ENCODE data around the gene TIMM50.
A peak's percentile ranks its signal among the peaks of the same experiment; 100 is the strongest.
"Not testable (repeated sequence)": the region's sequence is repeated elsewhere in the genome, so short reads cannot be mapped to it uniquely, and the experiment has no call there.

The TIMM50 gene

DNA sequence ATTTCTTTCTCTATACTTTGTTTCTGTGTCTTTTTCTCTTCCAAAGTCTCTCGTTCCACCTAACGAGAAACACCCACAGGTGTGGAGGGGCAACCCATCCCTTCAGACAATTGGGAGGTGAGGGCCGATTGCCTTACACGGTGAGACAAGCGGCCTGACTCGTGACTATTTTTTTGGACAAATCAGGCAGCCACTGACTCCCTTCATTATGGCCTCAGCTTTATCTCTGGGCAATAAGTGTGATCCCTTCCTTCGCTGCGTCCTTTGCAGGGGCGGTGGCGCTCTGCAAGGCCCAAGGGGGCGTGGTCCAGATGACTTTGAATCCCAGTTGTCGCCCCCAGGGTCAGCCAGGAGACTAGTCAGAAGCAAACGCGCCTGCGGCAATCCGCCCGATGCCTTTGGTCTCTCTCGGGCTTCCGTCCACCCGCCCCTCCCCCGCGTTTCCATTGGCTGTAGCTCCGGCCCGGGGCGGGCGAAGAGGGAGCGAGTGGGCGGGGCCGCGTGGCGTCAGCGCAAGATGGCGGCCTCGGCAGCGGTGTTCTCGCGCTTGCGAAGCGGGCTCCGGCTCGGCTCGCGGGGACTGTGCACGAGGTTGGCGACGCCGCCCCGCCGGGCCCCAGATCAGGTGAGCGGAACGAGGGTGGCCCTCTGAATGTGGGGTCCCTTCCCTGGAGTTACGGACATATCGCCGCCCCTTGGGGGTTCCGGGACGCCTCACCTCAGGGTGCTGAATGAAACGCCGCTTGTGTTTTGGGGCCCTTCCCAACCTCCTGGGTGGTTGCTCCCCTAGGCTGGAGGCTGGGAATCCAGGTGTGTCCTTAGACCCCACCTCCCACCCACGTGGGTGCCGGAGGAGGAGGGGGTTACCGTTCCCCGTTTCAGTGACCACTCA, at the start of gene TIMM50:
TSS of gene TIMM50 (plus strand) at position 502 of the 892 bp plus-strand sequence. CDS start at position 518, 16 bp downstream.
- peak; percentile 97 for DNase-seq

DNA sequence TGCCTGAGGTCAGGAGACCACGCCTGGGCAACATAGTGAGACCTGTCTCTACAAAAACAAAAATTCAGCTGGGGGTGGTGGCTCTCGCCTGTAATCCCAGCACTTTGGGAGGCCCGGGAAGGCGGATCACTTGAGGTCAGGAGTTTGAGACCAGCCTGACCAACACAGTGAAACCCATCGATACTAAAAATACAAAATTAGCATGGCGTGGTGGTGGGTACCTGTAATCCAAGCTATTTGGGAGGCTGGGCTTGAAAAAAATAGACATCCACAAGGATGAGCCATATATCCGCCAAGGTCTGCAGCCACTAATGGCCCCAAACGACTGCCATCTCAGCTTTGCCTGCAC, 48.0 kb upstream of the TIMM50 start:
- no peak for DNase-seq

DNA sequence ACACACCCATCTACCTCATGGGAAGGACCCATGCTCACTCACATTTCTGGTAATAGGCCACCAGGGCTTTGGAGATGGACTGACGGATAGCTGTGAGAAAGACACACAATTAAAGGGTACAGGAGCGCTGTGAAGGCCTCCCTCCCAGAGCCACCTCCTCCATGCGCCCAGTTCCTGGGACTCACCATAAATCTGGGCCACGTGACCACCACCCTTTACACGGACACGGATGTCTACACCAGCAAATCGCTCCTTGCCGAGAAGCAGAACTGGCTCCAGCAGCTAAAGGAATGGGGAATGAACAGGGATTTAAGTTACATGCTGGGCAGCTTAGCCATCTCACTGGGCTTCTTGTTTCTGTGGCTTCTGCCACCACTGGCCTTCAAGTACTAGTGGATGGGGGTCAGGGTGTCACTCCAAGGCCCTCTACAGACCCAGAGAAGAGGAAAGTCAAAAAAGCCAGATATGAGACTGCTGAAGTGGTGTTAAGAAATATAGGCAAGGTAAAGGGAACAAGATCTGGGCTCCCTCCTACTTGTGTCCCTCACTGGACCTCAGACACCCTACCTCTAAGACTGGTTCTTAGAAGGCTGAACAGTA, 47.1 kb upstream of the TIMM50 start:
- no peak for DNase-seq

DNA sequence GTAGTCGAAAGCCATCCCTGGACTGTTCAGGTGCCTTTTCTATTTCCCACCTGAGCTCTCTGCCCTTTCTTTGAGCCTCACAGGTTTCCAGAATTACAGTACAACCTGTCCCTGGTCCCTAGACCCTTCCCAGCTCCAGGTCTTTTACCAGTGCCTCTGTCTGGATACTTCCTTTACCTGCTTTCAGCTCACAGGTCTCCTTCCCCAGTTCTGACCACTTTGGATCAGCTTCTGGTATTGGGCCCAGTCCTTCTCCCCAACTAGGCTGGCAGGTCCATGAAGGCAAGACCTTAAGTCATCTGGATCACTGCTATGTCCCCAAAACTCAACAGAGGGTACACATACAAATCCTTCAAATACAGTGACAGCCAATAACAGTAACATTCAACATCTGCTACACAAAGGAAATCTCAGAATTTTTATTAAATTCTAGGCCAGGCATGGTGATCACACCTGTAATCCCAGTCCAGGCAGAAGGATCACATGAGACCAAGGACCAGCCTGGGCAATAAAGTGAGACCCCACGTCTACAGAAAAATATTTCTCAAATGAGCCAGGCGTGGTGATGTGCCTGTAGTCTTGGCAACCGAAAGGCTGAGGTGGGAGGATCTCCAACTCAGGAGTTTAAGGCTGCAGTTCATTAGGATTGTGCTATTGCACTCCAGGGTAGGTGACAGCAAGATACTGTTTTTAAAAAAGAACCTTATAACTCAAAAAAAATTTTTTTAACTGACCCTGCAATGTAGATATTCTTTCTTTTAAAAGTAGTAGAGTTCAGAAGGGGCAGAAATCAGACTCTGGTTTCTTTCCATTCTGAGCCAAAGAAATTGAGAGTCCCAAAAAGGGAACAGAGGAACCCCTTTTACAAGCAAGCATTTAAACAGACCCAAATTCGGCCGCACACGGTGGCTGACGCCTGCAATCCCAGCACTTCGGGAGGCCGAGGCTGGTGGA, 46.2 kb upstream of the TIMM50 start:
- DNase-seq: no peak

DNA sequence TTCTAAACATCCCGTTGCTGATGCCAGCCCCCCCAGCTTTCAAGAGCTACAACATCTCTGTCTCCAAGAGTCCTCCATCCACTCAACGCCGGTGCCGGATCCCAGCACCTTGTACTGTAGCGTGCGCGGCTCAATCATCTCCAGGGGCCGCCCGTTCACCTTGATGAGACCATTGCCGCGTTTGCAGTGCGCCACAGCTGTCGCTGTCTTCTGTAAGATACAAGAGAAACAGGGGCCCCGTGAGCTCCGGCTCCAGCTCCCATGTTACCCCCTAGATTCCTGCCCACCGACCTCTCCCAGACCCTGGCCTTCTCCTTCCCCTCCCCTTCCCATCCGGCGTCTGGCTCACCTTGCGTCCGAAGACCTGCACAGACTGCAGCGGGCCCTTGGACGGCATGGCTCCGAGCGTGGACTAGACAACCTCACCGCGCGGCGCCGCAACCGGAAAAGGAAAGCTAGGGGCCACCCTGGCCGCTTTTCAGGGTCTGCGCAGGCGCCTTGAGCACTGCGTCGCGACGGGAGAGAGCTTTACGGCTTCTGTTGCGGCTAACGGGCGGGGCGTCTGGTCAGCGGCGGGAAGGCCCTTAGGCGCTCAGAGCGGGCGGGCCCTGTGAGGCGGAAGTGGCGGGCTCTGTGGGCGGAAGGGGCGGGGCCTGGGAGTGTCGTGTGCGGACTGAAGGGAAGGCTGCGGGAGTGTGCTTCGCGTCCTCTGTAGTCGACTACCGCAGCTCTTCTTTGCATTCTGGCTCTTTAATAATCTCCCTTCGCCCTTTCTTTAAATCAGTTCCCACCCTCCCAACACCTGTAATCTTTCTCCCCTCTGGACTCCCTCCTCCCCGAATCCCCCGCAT, 44.9 kb upstream of the TIMM50 start, which contains the start of gene RPS16:
TSS of gene RPS16 (minus strand) at position 451 of the 851 bp plus-strand sequence. CDS start at position 397, 54 bp downstream.
- DNase-seq: peak; percentile 100

DNA sequence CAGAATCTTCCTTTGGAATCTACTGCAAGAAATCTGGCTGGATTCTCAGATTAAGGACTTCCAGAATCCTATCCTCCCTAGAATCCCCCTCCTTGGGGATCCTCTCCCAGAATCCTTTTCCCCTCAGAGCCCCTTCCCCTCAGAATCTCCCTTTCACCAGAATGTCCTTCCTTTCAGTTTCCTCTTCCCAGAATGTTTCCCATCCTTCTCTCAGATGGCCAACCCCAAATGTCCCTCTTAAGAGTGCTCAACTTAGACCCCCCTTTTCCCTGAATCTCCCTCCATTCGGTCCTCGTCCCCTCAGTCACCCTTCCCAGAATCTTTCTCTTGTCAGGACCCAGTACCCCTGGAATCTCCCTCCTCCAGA, 44.3 kb upstream of the TIMM50 start:
- no peak for DNase-seq

DNA sequence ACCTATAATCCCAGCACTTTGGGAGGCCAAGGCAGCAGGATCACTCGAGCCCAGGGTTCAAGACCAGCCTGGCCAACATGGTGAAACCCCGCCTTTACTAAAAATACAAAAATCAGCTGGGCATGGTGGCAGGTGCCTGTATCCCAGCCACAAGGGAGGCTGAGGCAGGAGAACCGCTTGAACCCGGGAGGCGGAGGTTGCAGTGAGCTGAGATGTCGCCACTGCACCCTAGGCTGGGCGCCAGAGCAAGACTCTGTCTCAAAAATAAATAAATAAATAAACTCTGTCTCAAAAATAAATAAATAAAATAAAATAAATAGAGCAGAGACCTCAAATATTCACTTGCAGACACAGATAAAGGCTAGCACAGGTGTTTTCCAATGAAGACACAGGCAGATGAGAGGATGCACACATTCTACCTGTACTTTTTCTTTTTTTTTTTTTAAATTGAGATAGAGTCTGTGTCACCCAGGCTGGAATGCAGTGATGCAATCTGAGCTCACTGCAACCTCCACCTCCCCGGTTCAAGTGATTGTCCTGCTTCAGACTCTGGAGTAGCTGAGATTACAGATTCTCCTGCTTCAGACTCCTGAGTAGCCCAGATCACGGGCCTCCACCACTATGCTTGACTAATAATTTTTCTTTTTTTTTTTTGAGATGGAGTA, 42.2 kb upstream of the TIMM50 start:
- no peak for DNase-seq

DNA sequence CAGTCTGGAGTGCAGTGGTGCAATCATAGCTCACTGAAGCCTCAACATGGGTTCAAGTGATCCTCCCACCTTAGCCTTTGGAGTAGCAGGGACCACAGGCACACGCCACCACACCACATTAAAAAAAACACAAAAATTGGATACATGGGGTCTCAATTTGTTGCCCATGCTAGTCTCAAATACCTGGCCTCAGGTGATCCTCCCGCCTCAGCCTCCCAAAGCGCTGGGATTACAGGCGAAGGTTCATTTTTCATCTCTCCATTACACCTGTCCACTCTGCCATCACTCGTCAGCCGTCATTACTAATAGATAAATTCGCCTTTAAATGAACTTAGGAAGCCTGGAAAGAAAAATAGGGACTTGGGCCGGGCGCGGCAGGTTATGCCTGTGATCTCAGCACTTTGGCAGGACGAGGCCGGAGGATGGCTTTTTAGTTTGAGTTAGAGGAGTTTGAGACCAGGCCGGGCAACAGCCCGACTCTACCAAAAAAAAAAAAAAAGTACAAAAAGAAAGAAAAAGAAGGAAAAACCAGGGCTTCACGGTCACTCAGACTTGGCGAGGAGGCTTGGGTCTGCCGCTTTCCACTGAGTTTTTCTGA, 35.9 kb upstream of the TIMM50 start:
- no peak for DNase-seq

DNA sequence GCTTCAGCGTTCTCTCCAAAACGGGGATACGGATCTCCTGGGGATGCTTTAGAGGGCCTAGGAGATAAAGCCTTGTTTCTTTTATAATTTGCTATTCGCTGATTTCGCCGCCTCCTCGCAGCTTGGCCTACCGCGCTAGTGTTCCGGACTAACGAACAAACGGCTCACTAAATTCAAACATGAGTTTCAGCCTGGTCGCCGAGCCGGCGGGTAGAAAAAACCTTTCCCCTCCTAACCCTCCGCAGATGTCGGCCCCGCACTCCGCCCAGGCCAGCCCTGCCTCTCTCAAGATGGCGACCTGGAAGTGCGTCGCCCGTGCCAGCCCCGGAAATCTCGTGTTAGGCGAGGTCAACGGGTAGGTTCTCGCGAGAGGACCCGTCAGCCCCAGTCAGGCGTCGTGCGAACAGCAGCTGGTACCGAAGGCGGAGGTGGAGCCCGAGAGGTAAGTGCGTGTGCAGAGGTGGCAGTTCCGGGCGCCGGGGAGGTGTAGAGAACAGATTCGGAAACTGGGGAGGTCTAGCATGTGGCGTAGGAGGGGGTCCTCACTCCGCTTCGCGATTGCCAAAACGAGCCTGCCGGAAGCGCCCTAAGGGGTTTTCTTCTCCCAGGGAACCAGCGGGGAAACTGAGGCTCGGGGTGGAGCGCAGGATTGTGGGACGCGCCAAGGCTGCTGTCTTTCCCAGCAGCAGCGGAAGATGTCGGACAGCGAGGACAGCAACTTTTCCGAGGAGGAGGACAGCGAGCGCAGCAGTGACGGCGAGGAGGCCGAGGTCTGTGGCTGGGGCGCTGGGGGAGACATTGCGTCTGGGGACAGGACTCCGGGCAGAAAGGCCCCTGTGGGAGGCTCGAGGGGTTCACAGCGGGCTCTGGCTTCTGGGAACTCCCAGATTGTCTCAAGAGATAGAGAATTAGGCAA, 35.2 kb upstream of the TIMM50 start, which contains the start of gene SUPT5H:
TSS of gene SUPT5H (plus strand) at position 387 of the 916 bp plus-strand sequence. CDS start at position 696, 309 bp downstream.
- DNase-seq: peak; percentile 97

DNA sequence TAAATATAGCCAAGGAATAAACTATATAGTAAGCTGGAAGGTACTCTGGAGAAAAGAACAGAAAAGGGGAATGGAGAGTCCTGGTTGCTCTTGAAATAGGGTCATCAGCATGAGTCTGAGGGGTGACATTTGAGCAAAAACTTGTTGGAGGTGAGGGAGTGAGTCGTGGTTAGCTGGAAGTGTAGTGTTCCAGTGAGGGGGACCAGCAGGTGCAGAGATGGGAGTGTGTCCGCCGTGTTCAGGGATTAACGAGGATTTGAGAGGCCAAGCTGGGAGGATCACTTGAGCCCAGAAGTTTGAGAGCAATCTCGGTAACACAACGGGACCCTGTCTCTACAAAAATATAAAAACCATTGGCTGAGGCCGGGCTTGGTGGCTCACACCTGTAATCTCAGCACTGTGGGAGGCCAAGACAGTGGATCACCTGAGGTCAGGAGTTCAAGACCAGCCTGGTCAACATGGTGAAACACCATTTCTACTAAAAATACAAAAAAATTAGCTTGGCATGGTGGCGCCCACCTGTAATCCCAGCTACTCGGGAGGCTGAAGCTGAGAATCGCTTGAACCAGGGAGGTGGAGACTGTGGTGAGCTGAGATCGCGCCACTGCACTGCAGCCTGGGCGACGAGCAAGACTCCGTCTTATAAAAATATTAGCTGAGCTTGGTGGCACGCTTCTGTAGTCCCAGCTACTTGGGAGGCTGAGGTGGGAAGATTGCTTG, 34.1 kb upstream of the TIMM50 start:
- no peak for DNase-seq

DNA sequence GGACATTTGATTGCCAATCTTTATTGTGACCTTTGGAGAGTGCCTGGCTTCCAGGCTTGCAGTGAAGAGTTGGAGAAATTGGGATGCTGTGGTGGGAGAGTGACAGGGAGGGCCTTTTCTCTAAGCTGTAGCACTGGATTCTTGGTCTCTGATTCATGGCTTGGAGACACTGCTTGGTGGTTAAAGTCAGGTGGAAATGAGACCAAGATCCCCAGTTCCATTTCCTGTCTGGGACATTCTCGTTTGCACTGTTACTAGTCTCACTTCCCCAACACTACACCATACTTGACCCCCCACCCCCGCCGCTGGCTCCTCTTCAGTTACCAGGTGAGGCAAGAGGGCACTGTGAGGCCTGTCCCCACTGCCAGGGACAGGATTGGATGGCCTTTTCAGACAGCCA, 32.4 kb upstream of the TIMM50 start:
- no peak for DNase-seq

DNA sequence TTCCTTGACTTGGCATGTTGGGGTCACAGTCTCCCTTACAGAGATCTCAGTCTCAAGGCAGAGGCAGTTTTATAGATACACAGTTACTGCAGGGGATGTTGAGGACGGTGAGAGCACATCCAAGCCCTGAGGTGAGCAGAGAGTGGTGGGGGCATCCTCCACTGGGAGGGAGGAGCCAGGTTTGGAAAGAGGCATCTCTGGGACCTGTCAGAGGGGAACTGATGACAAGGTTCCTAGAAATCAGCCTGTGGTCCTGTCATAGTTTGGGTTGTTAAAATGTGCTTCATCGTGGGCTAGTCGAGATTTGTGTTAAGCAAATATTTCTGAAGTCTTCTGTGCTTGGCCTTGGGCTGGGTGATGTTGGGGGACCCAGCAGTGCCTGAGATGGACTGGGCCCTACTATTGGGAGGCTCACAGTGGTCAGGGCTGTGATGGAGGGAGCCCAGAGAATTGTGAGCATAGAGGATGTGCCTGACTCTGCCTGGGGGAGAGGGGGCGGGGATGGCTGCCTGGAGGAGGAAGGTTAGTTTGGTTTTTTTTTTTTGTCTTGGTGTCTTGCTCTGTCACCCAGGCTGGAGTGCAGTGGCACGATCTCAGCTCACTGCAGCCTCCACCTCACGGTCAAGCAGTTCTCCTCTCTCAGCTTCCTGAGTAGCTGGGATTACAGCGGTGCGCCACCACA, 31.4 kb upstream of the TIMM50 start:
- DNase-seq: no peak

DNA sequence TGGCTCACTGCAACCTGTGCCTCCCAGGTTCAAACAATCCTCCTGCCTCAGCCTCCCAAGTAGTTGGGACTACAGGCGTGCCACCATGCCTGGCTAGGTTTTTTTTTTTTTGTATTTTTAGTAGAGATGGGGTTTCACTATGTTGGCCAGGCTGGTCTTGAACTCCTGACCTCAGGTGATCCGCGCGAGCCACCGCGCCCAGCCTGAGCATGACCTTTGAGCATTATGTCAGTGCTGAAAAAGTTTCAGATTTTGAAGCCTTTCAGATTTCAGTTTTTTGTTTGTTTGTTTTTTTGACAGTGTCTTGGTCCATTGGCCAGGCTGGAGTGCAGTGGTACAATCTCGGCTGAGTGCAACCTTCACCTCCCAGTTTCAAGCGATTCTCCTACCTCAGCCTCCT, 29.4 kb upstream of the TIMM50 start:
- not testable (repeated sequence) for DNase-seq

DNA sequence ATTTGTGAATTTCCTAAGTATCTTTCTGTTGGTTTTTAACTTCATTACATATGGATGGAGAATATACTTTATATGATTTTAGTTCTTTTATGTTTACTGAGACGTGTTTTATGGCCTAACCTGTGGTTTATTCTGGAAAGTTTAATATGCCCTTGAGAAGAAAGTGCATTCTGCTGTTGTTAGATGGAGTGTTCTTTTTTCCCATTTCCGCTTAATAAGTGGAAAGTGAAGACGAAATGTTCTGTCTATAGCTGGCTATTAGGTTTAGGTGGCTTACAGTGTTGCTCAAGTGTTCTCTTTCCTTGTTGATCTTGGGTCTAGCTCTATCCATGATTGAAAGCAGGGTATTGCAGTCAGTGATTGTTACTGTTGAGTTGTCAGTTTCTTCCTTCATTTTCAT, 17.2 kb upstream of the TIMM50 start:
- no peak for DNase-seq

DNA sequence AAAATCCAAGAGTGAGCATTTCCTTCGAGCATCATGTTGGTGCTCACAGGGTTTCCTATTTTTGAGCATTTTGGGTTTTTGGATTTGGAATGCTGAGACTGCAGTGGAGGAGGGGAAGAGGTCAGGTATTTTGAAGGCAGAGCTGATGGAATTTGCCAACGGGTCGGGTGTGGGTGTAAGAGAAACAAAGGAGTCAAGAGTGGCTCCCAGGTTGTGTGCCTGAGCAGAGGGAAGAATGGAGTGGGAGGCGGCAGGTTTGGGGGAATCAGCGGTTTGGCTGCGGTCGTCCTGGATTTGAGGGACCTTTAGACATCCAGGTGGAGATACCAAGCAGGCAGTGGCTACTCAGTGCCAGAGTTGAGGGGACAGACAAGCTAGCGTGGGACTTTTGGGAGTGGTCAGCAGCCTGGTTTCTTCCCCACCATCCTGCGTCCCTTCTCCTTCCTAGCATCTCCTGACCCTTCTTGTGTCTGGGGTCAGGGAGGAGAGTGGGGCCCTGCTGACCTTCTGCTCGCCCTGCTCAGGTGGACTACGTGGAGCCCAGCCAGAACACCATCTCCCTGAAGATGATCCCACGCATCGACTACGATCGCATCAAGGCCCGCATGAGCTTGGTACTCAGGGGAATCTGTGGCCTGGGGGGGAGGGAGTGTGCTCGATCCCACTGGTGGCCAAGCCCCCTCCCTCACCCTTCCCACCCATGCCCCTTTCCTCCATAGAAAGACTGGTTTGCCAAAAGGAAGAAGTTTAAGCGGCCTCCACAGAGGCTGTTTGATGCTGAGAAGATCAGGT, 14.5 kb upstream of the TIMM50 start:
- no peak for DNase-seq

DNA sequence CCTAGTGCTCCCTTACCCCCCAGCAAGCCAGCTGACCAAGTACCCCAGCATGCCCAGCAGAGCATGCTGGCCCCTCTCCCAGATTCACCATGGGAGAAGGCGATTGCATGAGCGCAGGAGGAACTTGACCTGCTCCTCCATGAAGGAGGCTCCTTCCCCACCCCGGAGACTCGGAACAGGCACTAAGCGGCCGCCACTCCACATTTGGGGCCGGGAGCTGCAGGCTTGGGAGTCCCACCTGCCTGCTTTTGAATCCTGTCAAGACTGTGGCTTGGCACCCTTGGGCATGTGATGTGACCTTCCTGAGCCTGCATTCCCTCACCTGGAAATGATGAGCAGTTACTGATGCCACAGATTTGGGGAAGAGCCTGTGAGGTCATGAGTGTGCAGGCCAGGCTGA, 12.7 kb upstream of the TIMM50 start:
- no peak for DNase-seq

DNA sequence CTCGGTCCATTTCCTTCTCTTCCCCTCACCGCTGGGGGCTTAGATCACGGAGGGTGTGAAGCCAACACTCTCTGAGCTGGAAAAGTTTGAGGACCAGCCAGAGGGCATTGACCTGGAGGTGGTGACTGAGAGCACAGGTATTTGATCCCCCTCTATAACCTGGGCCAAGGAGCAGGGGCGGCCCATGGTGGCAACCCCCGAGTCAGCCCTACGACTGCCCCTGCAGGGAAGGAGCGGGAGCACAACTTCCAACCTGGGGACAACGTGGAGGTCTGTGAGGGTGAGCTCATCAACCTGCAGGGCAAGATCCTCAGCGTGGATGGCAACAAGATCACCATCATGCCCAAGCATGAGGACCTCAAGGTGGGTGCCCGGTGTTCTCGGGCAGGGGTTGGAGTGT, 11.6 kb upstream of the TIMM50 start:
- DNase-seq: no peak

DNA sequence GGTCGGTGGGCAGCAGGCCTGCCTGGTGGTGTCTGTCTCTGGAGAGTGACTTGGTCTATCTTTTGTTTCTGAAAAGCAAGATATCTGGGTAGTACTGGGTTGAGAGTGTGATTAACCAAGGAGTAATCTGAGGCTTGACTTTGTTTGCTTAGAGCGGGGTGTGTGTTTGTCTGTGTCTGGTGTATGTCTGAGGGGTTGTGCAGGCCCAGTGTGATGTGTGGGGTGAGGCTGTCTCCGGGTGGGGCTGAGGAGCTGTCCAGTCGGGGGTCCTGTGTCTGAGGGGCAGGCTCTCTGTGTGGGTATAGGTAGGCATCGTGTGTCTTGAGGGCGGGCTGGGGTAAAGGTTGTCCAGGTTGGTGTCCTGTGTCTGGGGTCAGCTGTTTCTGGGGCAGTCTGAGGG, 11.1 kb upstream of the TIMM50 start:
- no peak for DNase-seq

Data from activated naive CD4-positive, alpha-beta T cell treated with Interleukin-2 at 50 U/mL for 16 hours (primary cell).